Ovary (tissue), 9 donors: ENCODE data around the gene CTSF. TPM values are rescaled to one million over a fixed set of nuclear protein-coding genes. Genes with fewer than 3 reads are reported as not detected.
"Not testable (repeated sequence)": the region's sequence is repeated elsewhere in the genome, so short reads cannot be mapped to it uniquely, and the experiment has no call there.

Experiments used
- DNase-seq, 5 donors: peaks; one replicate each; pipeline ENCODE4 v3.0.0-alpha.2; 2019 to 2020
- H3K27ac ChIP-seq, 2 donors: fragments of 200-600 bp; one replicate each; pipeline versions ENCODE4 v1.5.1 to v1.8.0; 2019 to 2022
- H3K27me3 ChIP-seq: fragments of 200-600 bp; one replicate; pipeline ENCODE4 v1.8.0; 2022
- H3K36me3 ChIP-seq: fragments of 200-600 bp; sonication (generic); one replicate; pipeline ENCODE4 v1.5.1; 2019
- H3K4me1 ChIP-seq: one replicate; pipeline ENCODE4 v1.8.1; 2013; ENCODE audit warnings: mild to moderate bottlenecking, moderate library complexity; ENCODE audit not compliant: insufficient read depth
- H3K4me3 ChIP-seq: fragments of 200-600 bp; sonication (generic); one replicate; pipeline ENCODE4 v1.5.1; 2017
- H3K9me3 ChIP-seq, 2 donors: fragments of 200-600 bp in 1 of 2; sonication (generic) in 1 of 2; one replicate each; pipeline versions ENCODE4 v1.5.1 to v1.8.1; 2013 to 2019; ENCODE audit warnings: mild to moderate bottlenecking in 1 of 2, moderate library complexity in 1 of 2
- CTCF ChIP-seq, 3 donors: fragments of 450-650 bp in 2 of 3; fragments of 200-600 bp in 1 of 3; IDR thresholded peaks; one replicate each; pipeline versions ENCODE4 v1.5.1 to v1.8.0; 2016 to 2022; ENCODE audit warnings: antibody characterized with exemption in 3 of 3, mild to moderate bottlenecking in 1 of 3
- EP300 ChIP-seq: sonication (generic); formaldehyde crosslinking; IDR thresholded peaks from one replicate; pipeline ENCODE4 v1.6.1; 2017; ENCODE audit warnings: antibody characterized with exemption
- POLR2A ChIP-seq: fragments of 450-650 bp; IDR thresholded peaks from one replicate; pipeline ENCODE4 v1.6.1; 2017; ENCODE audit warnings: antibody characterized with exemption, mild to moderate bottlenecking, moderate library complexity
- WGBS, 3 donors: extraction: QIAGEN DNeasy Blood & Tissue Kit in 1 of 3; methylation state at CpG; one replicate each; pipeline versions ENCODE4 v1.1.5 to v1.1.7; 2013 to 2017; 5-methylcytosine and 5-hydroxymethylcytosine counted together
- intact Hi-C, 4 donors: fragments of 100-400 bp; cut with DNase I; formaldehyde crosslinking; loops; one replicate each; pipeline versions ENCODE4 v1.11.0 to v1.15.1; 2022 to 2023
- polyA plus RNA-seq, 2 donors: library from polyadenylated mRNA; stranded (reverse); fragments of 200-250 nt in 1 of 2; fragments of 350-450 nt in 1 of 2; fragmentation: Illumina TruSeq in 1 of 2; extraction: RNeasy Lipid Tissue Mini Kit (QIAGEN cat#74804) in 1 of 2; gene quantifications; one replicate each; pipeline ENCODE4 v1.2.3, GENCODE V29; 2013 to 2014
- total RNA-seq, 7 donors: library from RNA; depleted of rRNA in 2 of 7; stranded (reverse); fragments of >200 nt in 2 of 7; fragmentation: NEBNext Ultra II Directional in 3 of 7; extraction: Animal tissue kit (Norgen Biotek cat#: 25700) in 3 of 7; gene quantifications; one replicate each; pipeline versions ENCODE4 v1.1.0 to v1.2.4, GENCODE V29; 2016 to 2023
- donor health status: DM: no; HTN: no; CAD: no; lungs with moderate emphysema.
- donor health status: DM: no; HTN: no; CAD: no.
- donor health status: Bipolar disorder and iron deficiency.
- donor health status: DM: yes; HTN: yes; CAD: no.
- donor health status: DM: no; HTN: no; CAD: no.
- donor health status: DM: yes; HTN: yes; CAD: no.

Gene CTSF
- total and polyA plus RNA-seq, 9 donors = 52.6 to 222 (median 158) TPM

GRCh38 chr11:66591175-66591574, 22.8 kb upstream of the CTSF start:
- Histone ChIP-seq H3K36me3 (no peaks in the 10 kb centered on the region), H3K27me3 (no peaks in the 10 kb centered on the region), H3K4me1 (peaks cover 14% of the 10 kb centered on the region), H3K4me3 (no peak overlapping the region), H3K9me3 (no peaks in the 10 kb centered on the region), H3K27ac (no peak overlapping the region)
- 82 to 100% (median 85%) methylated on average over 2 of the region's 2 CpGs for WGBS, 3 donors
- intact Hi-C loops = loop anchor here in 1 of 4 donors (10.0 kb wide), 1 partner anchor 84 kb away; the partner anchor contains the start of gene RBM4B
- TF ChIP-seq POLR2A (no peak), CTCF (IDR thresholded peaks at IDR 0.05) (no peak), EP300 (no peak)
- DNase-seq = no peak

GRCh38 chr11:66589996-66590675, 21.7 kb upstream of the CTSF start:
- H3K4me1 ChIP-seq = peaks cover 12% of the 10 kb centered on the region
- no peak for DNase-seq
- H3K9me3 ChIP-seq = no peaks in the 10 kb centered on the region
- H3K4me3 ChIP-seq = no peak overlapping the region
- intact Hi-C loops = loop anchor here in 1 of 4 donors (10.0 kb wide), 1 partner anchor 85 kb away; the partner anchor contains the start of gene RBM4B
- no peak overlapping the region for H3K27ac ChIP-seq
- H3K36me3 ChIP-seq = no peaks in the 10 kb centered on the region
- WGBS, 3 donors = 94 to 96% (median 94%) methylated on average over 7 of the region's 7 CpGs
- TF ChIP-seq POLR2A = no peak
- TF ChIP-seq EP300 = no peak
- H3K27me3 ChIP-seq = no peaks in the 10 kb centered on the region

GRCh38 chr11:66589315-66589714, 20.9 kb upstream of the CTSF start:
- H3K9me3 ChIP-seq, intact Hi-C loops, H3K36me3 ChIP-seq, H3K27ac ChIP-seq, H3K27me3 ChIP-seq, DNase-seq, H3K4me1 ChIP-seq, H3K4me3 ChIP-seq: not testable (repeated sequence)
- WGBS, 3 donors = 71 to 78% (median 78%) methylated on average over 2 of the region's 2 CpGs

- H3K9me3 ChIP-seq = no peaks in the 10 kb centered on the region
- H3K27ac ChIP-seq = no peak overlapping the region
- H3K4me1 ChIP-seq = no peaks in the 10 kb centered on the region
- no peaks in the 10 kb centered on the region for H3K36me3 ChIP-seq
- no peaks in the 10 kb centered on the region for H3K27me3 ChIP-seq
- 51 to 60% (median 58%) methylated on average over 2 of the region's 2 CpGs for WGBS, 3 donors
- TF ChIP-seq CTCF (IDR thresholded peaks at IDR 0.05) (no peak), POLR2A (no peak), EP300 (no peak)
- intact Hi-C loops = no loop called here
- H3K4me3 ChIP-seq = no peak overlapping the region
- no peak for DNase-seq
Measured at GRCh38 chr11:66586136-66586535, 17.7 kb upstream of the CTSF start.

GRCh38 chr11:66585447-66585846, 17.0 kb upstream of the CTSF start:
- H3K9me3 ChIP-seq, H3K27me3 ChIP-seq, H3K4me3 ChIP-seq, DNase-seq, H3K4me1 ChIP-seq, H3K27ac ChIP-seq, intact Hi-C loops, H3K36me3 ChIP-seq: not testable (repeated sequence)
- 73 to 83% (median 79%) methylated on average over 1 of the region's 1 CpG for WGBS, 3 donors

GRCh38 chr11:66582565-66583147, 14.2 kb upstream of the CTSF start:
- H3K9me3 ChIP-seq, H3K4me1 ChIP-seq, H3K27ac ChIP-seq, H3K4me3 ChIP-seq, intact Hi-C loops, H3K36me3 ChIP-seq, H3K27me3 ChIP-seq, DNase-seq: not testable (repeated sequence)
- WGBS, 3 donors = 77 to 84% (median 79%) methylated on average over 3 of the region's 3 CpGs
